Panc1 (cell line): ENCODE measurements around the gene TFDP1. TPM values are rescaled to one million over a fixed set of nuclear protein-coding genes. Genes with fewer than 3 reads are reported as not detected.

Source experiments
- ATAC-seq: fragments of 200-7000 bp; cut with Tn5 transposase; 2 replicates; pipeline ENCODE4 v1.9.1; 2020; ENCODE audit warnings: mild to moderate bottlenecking, moderate library complexity
- BruUV-seq: library from RNA; stranded (reverse); fragments of 400-500 nt; replicated peaks from 2 replicates; lab custom pipeline; 2021; lab: Mats Ljungman, UMichigan
- CTCF ChIA-PET: fragments of 300-600 bp; sonication (Branson Sonifier 250); formaldehyde crosslinking; loops from one replicate; lab custom pipeline; 2022; ENCODE audit warnings: antibody characterized with exemption; lab: Charles Lee
- POLR2A ChIA-PET: fragments of 300-600 bp; sonication (Branson Sonifier 250); formaldehyde crosslinking; loops from one replicate; lab custom pipeline; 2022; ENCODE audit warnings: antibody characterized with exemption; lab: Charles Lee
- DNase-seq: peaks from one replicate; pipeline ENCODE4 v3.0.0-alpha.2; 2010; ENCODE audit warnings: low read depth, low spot score
- H3K27ac ChIP-seq: 2 replicates; pipeline ENCODE4 v1.5.1; 2011; ENCODE audit warnings: mild to moderate bottlenecking, low read length, inconsistent platforms
- H3K27me3 ChIP-seq: fragments of 200-500 bp; sonication (Bioruptor generic); 2 replicates; pipeline ENCODE4 v1.6.0; 2014; ENCODE audit warnings: low read length, inconsistent platforms; ENCODE audit not compliant: control insufficient read depth, insufficient read depth
- H3K36me3 ChIP-seq: fragments of 200-500 bp; sonication (Bioruptor generic); 2 replicates; pipeline ENCODE4 v1.5.1; 2014; ENCODE audit warnings: inconsistent platforms, mild to moderate bottlenecking, low read length, moderate library complexity; ENCODE audit not compliant: control insufficient read depth, insufficient read depth
- H3K4me1 ChIP-seq: 2 replicates; pipeline ENCODE4 v1.5.1; 2011; ENCODE audit warnings: inconsistent platforms, mild to moderate bottlenecking, low read length, moderate library complexity; ENCODE audit not compliant: control insufficient read depth, insufficient read depth
- H3K4me3 ChIP-seq, 2 experiments: 2 replicates each; pipeline ENCODE4 v1.5.1; 2011 to 2012; ENCODE audit warnings: low read depth in 2 of 2, low read length in 2 of 2, mild to moderate bottlenecking in 2 of 2, inconsistent platforms in 1 of 2, moderate library complexity in 1 of 2
- H3K9me3 ChIP-seq: fragments of 200-500 bp; sonication (Bioruptor generic); 2 replicates; pipeline ENCODE4 v1.5.1; 2014; ENCODE audit warnings: low read depth, mild to moderate bottlenecking, inconsistent platforms, low read length, moderate library complexity; ENCODE audit not compliant: control insufficient read depth, insufficient read depth
- POLR2AphosphoS5 ChIP-seq: IDR thresholded peaks from 2 replicates; pipeline ENCODE4 v1.6.1; 2012; ENCODE audit warnings: mild to moderate bottlenecking, low read depth, low read length, moderate library complexity
- REST ChIP-seq, 2 experiments: IDR thresholded peaks; 2 replicates each; pipeline ENCODE4 v1.6.1; 2011 to 2012; ENCODE audit warnings: low read depth in 2 of 2, control low read depth in 1 of 2, low read length in 1 of 2, mild to moderate bottlenecking in 1 of 2, moderate library complexity in 1 of 2; ENCODE audit not compliant: insufficient read depth in 1 of 2
- SIN3A ChIP-seq: IDR thresholded peaks from 2 replicates; pipeline ENCODE4 v1.6.1; 2012; ENCODE audit warnings: low read depth, mild to moderate bottlenecking, low read length, moderate library complexity, borderline replicate concordance; ENCODE audit not compliant: insufficient read depth
- TCF7L2 ChIP-seq: IDR thresholded peaks from 2 replicates; pipeline ENCODE4 v1.6.1; 2011; ENCODE audit warnings: mild to moderate bottlenecking, low read depth, low read length, inconsistent platforms
- in situ Hi-C: cut with HindIII; loops from 2 replicates; pipeline ENCODE4 v1.10.0; 2016; ENCODE audit warnings: low sequenced_read_pairs, low pct_unique_long_range_greater_than_20kb
- intact Hi-C: fragments of 100-400 bp; cut with micrococcal nuclease; formaldehyde crosslinking; loops from one replicate; pipeline ENCODE4 v1.10.0; 2022; ENCODE audit not compliant: unreplicated experiment
- total RNA-seq: library from RNA; stranded (reverse); gene quantifications from one replicate; pipeline ENCODE4 v1.2.1, GENCODE V29; 2021; ENCODE audit not compliant: unreplicated experiment
- TF ChIP-seq, protein P1 (sequence below): fragments of 450-650 bp; IDR thresholded peaks from 2 replicates; pipeline ENCODE4 v1.5.1; 2017; ENCODE audit warnings: mild to moderate bottlenecking

The TFDP1 gene
- total RNA-seq, 1 experiment from 2014 or later, result 91.6 TPM

GRCh38 chr13:113642563-113642962, 58.0 kb downstream of the TFDP1 start:
- no peak for TF ChIP-seq SIN3A
- TF ChIP-seq, protein P1, sequence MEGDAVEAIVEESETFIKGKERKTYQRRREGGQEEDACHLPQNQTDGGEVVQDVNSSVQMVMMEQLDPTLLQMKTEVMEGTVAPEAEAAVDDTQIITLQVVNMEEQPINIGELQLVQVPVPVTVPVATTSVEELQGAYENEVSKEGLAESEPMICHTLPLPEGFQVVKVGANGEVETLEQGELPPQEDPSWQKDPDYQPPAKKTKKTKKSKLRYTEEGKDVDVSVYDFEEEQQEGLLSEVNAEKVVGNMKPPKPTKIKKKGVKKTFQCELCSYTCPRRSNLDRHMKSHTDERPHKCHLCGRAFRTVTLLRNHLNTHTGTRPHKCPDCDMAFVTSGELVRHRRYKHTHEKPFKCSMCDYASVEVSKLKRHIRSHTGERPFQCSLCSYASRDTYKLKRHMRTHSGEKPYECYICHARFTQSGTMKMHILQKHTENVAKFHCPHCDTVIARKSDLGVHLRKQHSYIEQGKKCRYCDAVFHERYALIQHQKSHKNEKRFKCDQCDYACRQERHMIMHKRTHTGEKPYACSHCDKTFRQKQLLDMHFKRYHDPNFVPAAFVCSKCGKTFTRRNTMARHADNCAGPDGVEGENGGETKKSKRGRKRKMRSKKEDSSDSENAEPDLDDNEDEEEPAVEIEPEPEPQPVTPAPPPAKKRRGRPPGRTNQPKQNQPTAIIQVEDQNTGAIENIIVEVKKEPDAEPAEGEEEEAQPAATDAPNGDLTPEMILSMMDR, result no peak
- TF ChIP-seq POLR2AphosphoS5, result no peak
- no peak for TF ChIP-seq REST (IDR thresholded peaks at IDR 0.05; ENCODE audit: insufficient read depth in 1 of 2, low read depth in 2 of 2, low read length in 1 of 2)
- TF ChIP-seq TCF7L2, result no peak
- DNase-seq, result no peak
- ChIA-PET CTCF (no interaction called here), POLR2A (no interaction called here)
- H3K27ac ChIP-seq, result no peak overlapping the region
- peaks cover 14% of the 10 kb centered on the region for H3K4me1 ChIP-seq
- H3K9me3 ChIP-seq, result no peaks in the 10 kb centered on the region
- no peak for ATAC-seq
- no peak overlapping the region for H3K4me3 ChIP-seq
- no TSS peak for BruUV-seq
- intact Hi-C loops, result no loop called here
- in situ Hi-C loops, result no loop called here
- H3K27me3 ChIP-seq, result no peaks in the 10 kb centered on the region
- H3K36me3 ChIP-seq, result peaks cover 3% of the 10 kb centered on the region; the same call in 1 of the 2 replicates

DNA sequence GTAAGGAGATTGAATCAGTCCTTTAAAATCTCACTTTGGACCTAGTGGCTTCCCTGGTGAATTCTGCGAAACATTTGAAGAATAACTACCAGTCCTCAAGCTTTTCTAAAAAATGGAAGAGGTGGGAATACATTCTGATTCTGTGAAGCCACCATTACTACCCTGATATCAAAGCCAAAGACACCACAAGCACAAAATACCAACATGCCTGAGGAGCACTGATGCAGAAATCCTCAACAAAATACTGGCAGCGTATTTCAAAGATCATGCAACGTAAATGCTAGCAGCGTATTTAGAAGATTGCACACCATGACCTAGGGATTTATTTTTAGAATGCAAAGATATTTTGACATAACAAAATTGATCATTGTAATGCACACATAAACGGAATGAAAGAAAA, 59.0 kb downstream of the TFDP1 start:
- BruUV-seq, result no TSS peak
- in situ Hi-C loops, result no loop called here
- CTCF ChIA-PET, result no interaction called here
- peaks cover 14% of the 10 kb centered on the region for H3K4me1 ChIP-seq
- no peak overlapping the region for H3K27ac ChIP-seq
- ATAC-seq, result no peak
- TF ChIP-seq REST (IDR thresholded peaks at IDR 0.05; ENCODE audit: insufficient read depth in 1 of 2, low read depth in 2 of 2, low read length in 1 of 2), result no peak
- TF ChIP-seq, protein P1, result no peak
- H3K4me3 ChIP-seq, result no peak overlapping the region
- POLR2A ChIA-PET, result no interaction called here
- no peaks in the 10 kb centered on the region for H3K9me3 ChIP-seq
- DNase-seq, result no peak
- peaks cover 3% of the 10 kb centered on the region; the same call in 1 of the 2 replicates for H3K36me3 ChIP-seq
- intact Hi-C loops, result no loop called here
- no peaks in the 10 kb centered on the region for H3K27me3 ChIP-seq
